GM08714 (cell line): ENCODE measurements around the gene TMIGD2.
A peak's percentile ranks its signal among the peaks of the same experiment; 100 is the strongest.

Experiments used
- H3K4me3 ChIP-seq: fragments of 200-500 bp; sonication (Bioruptor generic); 2 replicates; pipeline ENCODE4 v1.5.1; 2014; ENCODE audit warnings: mild to moderate bottlenecking, low read length, inconsistent platforms
- ZNF274 ChIP-seq: IDR thresholded peaks from 2 replicates; pipeline ENCODE4 v1.6.1; 2012; ENCODE audit warnings: mild to moderate bottlenecking, low read depth, low read length

TMIGD2 gene

GRCh38 chr19:4329858-4330257, 27.7 kb upstream of the TMIGD2 start:
- no peak for TF ChIP-seq ZNF274
- no peak overlapping the region for H3K4me3 ChIP-seq

DNA sequence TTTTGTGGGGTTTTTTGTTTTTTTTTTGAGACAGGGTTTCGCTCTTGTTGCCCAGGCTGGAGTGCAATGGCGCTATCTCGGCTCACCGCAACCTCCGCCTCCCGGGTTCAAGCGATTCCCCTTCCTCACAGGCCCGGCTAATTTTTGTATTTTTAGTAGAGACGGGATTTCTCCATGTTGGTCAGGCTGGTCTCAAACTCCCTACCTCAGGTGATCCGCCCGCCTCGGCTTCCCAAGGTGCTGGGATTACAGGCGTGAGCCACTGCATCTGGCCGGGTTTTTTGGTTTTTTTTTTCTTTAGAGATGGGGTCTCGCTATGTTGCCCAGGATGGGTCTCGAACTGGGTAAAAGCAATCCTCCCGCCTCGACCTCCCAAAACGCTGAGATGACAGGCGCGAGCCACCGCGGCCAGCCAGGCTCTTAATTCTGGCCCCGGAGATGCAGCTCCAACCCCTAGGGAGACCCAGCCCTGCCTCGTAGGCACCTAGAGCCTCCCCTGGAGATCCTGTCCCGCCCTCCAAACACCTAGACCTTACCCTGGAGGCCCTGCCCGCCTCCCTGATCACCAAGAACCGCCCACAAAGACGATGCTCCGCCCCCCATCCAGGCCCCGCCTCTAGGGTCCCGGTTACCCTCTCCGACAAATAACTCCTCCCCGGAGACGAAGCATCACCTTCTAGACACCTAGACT, 26.9 kb upstream of the TMIGD2 start:
- peak overlapping the region; percentile 59; the same call in 1 of the 2 replicates for H3K4me3 ChIP-seq

GRCh38 chr19:4328243-4328990, 26.2 kb upstream of the TMIGD2 start:
- TF ChIP-seq ZNF274 = no peak
- H3K4me3 ChIP-seq = peak overlapping the region; percentile 59; the same call in 1 of the 2 replicates

- H3K4me3 ChIP-seq = peak overlapping the region; percentile 51; the same call in 1 of the 2 replicates
- no peak for TF ChIP-seq ZNF274
Observed at GRCh38 chr19:4327877-4328242, 25.7 kb upstream of the TMIGD2 start.

- TF ChIP-seq ZNF274 = no peak
- no peak overlapping the region; the same call in 1 of the 2 replicates for H3K4me3 ChIP-seq
Observed at GRCh38 chr19:4327252-4327876, 25.2 kb upstream of the TMIGD2 start.

DNA sequence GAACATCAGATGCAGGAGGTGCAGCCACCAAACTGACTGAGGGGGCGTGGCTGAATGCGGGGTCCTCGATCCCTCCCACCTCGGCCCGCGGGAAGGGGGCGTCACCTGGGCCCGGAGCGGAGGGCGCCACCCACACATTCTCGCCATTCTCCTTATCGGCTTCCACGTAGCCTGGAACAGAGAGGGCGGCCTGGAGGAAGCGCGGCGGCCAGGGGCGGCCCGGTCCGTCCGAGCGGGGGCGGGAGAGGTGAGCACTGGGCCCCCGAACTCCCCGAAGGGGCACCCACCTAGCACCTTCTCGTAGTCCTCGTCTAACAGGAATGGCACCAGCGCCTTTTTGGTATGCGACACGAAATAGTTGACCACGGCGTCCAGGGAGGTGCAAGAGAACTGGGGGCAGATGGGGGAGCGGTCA, 24.7 kb upstream of the TMIGD2 start:
- TF ChIP-seq ZNF274 = no peak
- H3K4me3 ChIP-seq = no peak overlapping the region

GRCh38 chr19:4326215-4326836, 24.1 kb upstream of the TMIGD2 start:
- no peak overlapping the region for H3K4me3 ChIP-seq
- TF ChIP-seq ZNF274 = no peak

DNA sequence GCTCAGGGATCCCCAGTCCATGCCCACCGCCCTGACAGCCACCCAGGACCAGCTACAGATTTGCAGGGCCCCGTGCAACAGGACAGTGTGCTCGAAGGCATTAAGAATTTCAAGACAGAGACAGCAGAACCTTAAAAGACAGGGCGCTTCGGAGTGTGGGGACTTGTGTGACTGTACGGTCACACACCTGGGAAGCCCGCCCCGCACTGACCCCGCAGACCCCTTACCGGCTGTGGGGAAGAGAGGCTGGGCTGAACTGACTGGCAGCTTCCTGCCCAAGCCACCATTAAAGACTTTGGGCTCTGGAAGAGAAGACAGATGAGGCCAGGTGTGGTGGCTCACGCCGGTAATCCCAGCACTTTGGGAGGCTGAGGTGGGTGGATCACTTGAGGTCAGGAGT, 22.0 kb upstream of the TMIGD2 start:
- no peak overlapping the region for H3K4me3 ChIP-seq
- TF ChIP-seq ZNF274 = no peak

DNA sequence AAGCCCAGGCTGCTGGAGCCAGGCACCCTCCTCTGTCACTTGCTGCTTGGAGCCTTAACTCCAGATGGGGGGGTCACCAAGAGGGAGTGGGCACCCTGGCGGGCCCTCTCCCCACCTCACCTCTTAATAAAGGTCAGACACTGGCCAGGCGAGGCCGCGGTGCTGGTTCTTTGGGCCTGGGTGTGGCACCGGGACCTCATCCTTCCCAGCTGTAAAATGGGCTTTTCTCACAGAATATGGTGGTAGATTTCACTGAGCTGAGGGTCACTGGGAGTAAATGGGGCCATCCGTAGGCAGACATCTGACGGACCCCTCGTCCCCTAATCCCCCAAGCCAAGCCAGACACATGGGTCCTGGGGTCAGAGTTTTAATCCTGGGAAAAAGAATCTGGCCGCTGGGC, 21.5 kb upstream of the TMIGD2 start:
- no peak overlapping the region for H3K4me3 ChIP-seq
- TF ChIP-seq ZNF274 = no peak

- no peak for TF ChIP-seq ZNF274
- H3K4me3 ChIP-seq = no peak overlapping the region
Observed at GRCh38 chr19:4322942-4323665, 20.9 kb upstream of the TMIGD2 start.

DNA sequence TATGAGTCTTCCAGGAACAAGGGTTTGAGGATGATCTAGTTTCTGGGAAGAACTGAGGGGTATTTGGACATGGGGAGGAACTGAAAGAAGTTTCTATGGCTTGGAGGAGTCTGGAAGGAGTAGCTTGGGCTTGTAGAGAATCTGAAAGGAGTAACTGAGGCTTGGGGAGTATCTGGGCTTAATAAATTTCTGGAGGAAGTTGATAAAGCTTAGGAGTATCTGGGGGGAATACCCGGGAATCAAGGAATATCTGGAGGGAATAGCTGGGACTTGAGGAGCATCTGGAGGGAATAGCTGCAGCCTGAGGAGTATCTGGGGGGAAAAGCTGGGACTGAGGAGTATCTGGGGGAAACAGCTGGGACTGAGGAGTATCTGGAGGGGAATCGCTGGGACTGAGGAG, 18.2 kb upstream of the TMIGD2 start:
- TF ChIP-seq ZNF274 = no peak
- no peak overlapping the region for H3K4me3 ChIP-seq

- TF ChIP-seq ZNF274 = no peak
- H3K4me3 ChIP-seq = no peak overlapping the region
Observed at GRCh38 chr19:4319067-4319718, 17.0 kb upstream of the TMIGD2 start.

DNA sequence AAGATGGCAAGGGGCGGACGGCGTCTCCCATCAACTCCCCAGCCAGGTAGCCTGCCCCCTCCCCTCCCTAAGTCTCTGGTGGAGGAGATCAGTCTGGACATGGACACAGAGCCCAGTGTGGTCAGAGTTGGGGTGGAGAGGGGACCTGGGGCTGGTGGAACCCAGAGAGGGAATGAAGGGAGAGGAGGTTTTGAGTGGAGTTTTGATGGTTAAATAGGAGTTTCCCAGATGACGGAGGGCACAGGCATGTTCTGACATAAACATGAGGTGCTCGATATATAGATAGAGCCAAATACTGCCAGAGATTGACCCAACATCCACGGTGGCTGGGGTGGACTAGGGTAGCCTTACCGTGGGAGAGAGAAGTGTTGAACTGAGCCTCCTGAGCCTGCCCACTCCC, 16.3 kb upstream of the TMIGD2 start:
- TF ChIP-seq ZNF274 = no peak
- H3K4me3 ChIP-seq = no peak overlapping the region

DNA sequence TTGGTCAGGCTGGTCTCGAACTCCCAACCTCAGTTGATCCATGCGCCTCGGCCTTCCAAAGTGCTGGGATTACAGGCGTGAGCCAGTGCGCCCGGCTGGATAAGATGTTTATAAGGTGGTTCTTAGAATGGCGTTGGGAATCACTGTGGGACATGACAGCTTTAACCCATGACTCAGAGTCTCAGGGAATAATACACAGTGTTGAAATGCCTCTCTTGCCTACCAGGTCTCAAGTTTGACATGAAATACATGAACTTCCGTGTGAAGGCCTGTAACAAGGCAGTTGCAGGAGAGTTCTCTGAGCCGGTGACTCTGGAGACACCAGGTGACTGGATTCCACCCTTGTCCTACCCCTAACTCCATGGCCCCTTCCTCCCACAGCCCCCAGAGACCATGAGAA, 14.8 kb upstream of the TMIGD2 start:
- H3K4me3 ChIP-seq = no peak overlapping the region
- no peak for TF ChIP-seq ZNF274
